Measurements from ENCODE around the gene CCDC186. TPM values are rescaled to one million over a fixed set of nuclear protein-coding genes. Genes with fewer than 3 reads are reported as not detected.

Gene CCDC186
- polyA plus RNA-seq, 2 of the 4 experiments (the other 2 are of a cell fraction): 7.4 to 13.4 TPM

GRCh38 chr10:114078346-114078745 lies 95.7 kb downstream of the CCDC186 start:
- FAIRE-seq (no peak), DNase-seq (ENCODE audit: low read depth in 1 of 2, low spot score in 1 of 2) (no peak), ATAC-seq (no peak)
- 85% methylated on average over 6 of the region's 6 CpGs for WGBS (ENCODE audit: missing lambda C conversion rate)
- no peak overlapping the region for H3K4me2 ChIP-seq
- no peaks in the 10 kb centered on the region for H3K9me3 ChIP-seq
- H3K4me3 ChIP-seq: no peak overlapping the region
- no peak overlapping the region for H3K27ac ChIP-seq
- ChIA-PET CTCF (interaction anchor here (0.8 kb wide), 1 partner anchor 8 kb away, joined by 3 read pairs; no protein-coding TSS in a partner anchor), POLR2A (no interaction called here)
- peaks cover 16% of the 10 kb centered on the region for H3K4me1 ChIP-seq
- no peak for TF ChIP-seq PHF8 (IDR thresholded peaks at IDR 0.05; ENCODE audit: borderline replicate concordance, low read depth)
- no peak for TF ChIP-seq MAFK (IDR thresholded peaks at IDR 0.05; ENCODE audit: partially characterized antibody)
- no peak for TF ChIP-seq GATA3 (IDR thresholded peaks at IDR 0.05; ENCODE audit: borderline replicate concordance)
- TF ChIP-seq ZSCAN20 (CRISPR knock-in tag; IDR thresholded peaks at IDR 0.05): no peak
- no peak for TF ChIP-seq HDAC2 (IDR thresholded peaks at IDR 0.05)
- no peak for TF ChIP-seq E2F6 (IDR thresholded peaks at IDR 0.05; ENCODE audit: borderline replicate concordance, low read depth)
- no peak for TF ChIP-seq FOXS1 (CRISPR knock-in tag; IDR thresholded peaks at IDR 0.05)
- no peak for TF ChIP-seq EP300 (IDR thresholded peaks at IDR 0.05)
- no peak for TF ChIP-seq EHF (CRISPR knock-in tag; IDR thresholded peaks at IDR 0.05)
- TF ChIP-seq TFCP2L1 (CRISPR knock-in tag; IDR thresholded peaks at IDR 0.05): no peak

DNA sequence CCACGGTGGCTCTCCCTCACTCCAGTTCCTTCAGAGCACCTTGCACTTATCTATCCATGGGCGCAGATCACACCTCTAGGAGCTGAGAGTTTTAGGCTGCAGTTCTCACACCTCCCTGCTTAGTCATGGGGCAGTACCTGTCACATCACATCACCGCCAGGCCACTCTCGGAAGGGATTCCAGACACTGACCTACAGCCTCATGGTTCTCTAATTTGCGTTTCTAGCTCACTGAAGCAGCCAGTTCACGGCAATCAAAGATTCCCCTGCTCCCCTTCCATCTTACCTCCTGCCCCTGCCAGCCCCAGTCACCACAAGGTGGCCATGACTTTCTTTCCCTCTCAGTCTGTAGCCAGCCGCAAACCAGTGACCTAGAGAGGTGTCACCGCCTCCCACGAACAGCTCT lies 96.2 kb downstream of the CCDC186 start:
- Histone ChIP-seq H3K9me3 (no peaks in the 10 kb centered on the region), H3K4me3 (no peak overlapping the region), H3K27ac (no peak overlapping the region), H3K4me2 (no peak overlapping the region), H3K4me1 (peaks cover 13% of the 10 kb centered on the region)
- CTCF ChIA-PET: interaction anchor here (5.0 kb wide), 1 partner anchor 13 kb away, joined by 16 read pairs; no protein-coding TSS in a partner anchor
- POLR2A ChIA-PET: no interaction called here
- 84% methylated on average over 9 of the region's 9 CpGs for WGBS (ENCODE audit: missing lambda C conversion rate)
- ATAC-seq (peak; percentile 62 to 75; a peak in 4 of 6 replicates), FAIRE-seq (no peak), DNase-seq (ENCODE audit: low read depth in 1 of 2, low spot score in 1 of 2) (peak in 1 of 2 experiments; percentile 9)
- TF ChIP-seq KDM1A (IDR thresholded peaks at IDR 0.05; ENCODE audit: low read depth) (no peak), ESRRA (IDR thresholded peaks at IDR 0.05; ENCODE audit: borderline replicate concordance, low read length) (no peak), SREBF2 (IDR thresholded peaks at IDR 0.05) (no peak), MAX (IDR thresholded peaks at IDR 0.05) (no peak), HOXA7 (CRISPR knock-in tag; IDR thresholded peaks at IDR 0.05) (no peak), GATA3 (IDR thresholded peaks at IDR 0.05; ENCODE audit: borderline replicate concordance) (no peak)
- TF ChIP-seq, protein P1, sequence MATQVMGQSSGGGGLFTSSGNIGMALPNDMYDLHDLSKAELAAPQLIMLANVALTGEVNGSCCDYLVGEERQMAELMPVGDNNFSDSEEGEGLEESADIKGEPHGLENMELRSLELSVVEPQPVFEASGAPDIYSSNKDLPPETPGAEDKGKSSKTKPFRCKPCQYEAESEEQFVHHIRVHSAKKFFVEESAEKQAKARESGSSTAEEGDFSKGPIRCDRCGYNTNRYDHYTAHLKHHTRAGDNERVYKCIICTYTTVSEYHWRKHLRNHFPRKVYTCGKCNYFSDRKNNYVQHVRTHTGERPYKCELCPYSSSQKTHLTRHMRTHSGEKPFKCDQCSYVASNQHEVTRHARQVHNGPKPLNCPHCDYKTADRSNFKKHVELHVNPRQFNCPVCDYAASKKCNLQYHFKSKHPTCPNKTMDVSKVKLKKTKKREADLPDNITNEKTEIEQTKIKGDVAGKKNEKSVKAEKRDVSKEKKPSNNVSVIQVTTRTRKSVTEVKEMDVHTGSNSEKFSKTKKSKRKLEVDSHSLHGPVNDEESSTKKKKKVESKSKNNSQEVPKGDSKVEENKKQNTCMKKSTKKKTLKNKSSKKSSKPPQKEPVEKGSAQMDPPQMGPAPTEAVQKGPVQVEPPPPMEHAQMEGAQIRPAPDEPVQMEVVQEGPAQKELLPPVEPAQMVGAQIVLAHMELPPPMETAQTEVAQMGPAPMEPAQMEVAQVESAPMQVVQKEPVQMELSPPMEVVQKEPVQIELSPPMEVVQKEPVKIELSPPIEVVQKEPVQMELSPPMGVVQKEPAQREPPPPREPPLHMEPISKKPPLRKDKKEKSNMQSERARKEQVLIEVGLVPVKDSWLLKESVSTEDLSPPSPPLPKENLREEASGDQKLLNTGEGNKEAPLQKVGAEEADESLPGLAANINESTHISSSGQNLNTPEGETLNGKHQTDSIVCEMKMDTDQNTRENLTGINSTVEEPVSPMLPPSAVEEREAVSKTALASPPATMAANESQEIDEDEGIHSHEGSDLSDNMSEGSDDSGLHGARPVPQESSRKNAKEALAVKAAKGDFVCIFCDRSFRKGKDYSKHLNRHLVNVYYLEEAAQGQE (IDR thresholded peaks at IDR 0.05): no peak
- TF ChIP-seq, protein P2, sequence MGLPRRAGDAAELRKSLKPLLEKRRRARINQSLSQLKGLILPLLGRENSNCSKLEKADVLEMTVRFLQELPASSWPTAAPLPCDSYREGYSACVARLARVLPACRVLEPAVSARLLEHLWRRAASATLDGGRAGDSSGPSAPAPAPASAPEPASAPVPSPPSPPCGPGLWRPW (IDR thresholded peaks at IDR 0.05): no peak
- TF ChIP-seq, protein P3, sequence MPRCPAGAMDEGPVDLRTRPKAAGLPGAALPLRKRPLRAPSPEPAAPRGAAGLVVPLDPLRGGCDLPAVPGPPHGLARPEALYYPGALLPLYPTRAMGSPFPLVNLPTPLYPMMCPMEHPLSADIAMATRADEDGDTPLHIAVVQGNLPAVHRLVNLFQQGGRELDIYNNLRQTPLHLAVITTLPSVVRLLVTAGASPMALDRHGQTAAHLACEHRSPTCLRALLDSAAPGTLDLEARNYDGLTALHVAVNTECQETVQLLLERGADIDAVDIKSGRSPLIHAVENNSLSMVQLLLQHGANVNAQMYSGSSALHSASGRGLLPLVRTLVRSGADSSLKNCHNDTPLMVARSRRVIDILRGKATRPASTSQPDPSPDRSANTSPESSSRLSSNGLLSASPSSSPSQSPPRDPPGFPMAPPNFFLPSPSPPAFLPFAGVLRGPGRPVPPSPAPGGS (IDR thresholded peaks at IDR 0.05): no peak

GRCh38 chr10:114077347-114077746 lies 96.7 kb downstream of the CCDC186 start:
- CTCF ChIA-PET: interaction anchor here (5.0 kb wide), 1 partner anchor 12 kb away, joined by 16 read pairs; no protein-coding TSS in a partner anchor
- ATAC-seq (no peak), FAIRE-seq (no peak), DNase-seq (ENCODE audit: low read depth in 1 of 2, low spot score in 1 of 2) (no peak)
- Histone ChIP-seq H3K4me2 (no peak overlapping the region), H3K4me3 (no peak overlapping the region), H3K27ac (no peak overlapping the region), H3K9me3 (no peaks in the 10 kb centered on the region), H3K4me1 (peaks cover 8% of the 10 kb centered on the region)
- 29% methylated on average over 1 of the region's 1 CpG for WGBS (ENCODE audit: missing lambda C conversion rate)
- POLR2A ChIA-PET: no interaction called here
- TF ChIP-seq, protein P1 (IDR thresholded peaks at IDR 0.05): no peak
- TF ChIP-seq MAZ (IDR thresholded peaks at IDR 0.05; ENCODE audit: borderline replicate concordance, low read depth, low read length) (no peak), JUN (IDR thresholded peaks at IDR 0.05) (no peak), ESRRA (IDR thresholded peaks at IDR 0.05; ENCODE audit: borderline replicate concordance, low read length) (no peak), GATA3 (IDR thresholded peaks at IDR 0.05; ENCODE audit: borderline replicate concordance) (no peak), MAX (IDR thresholded peaks at IDR 0.05) (no peak), EP300 (IDR thresholded peaks at IDR 0.05) (no peak)
